Measurements from ENCODE around the gene OARD1.

Gene OARD1

GRCh38 chr6:41046084-41046483, 26.1 kb downstream of the OARD1 start:
- H4K8ac ChIP-seq (ENCODE audit: low read depth, low read length) = no peak overlapping the region
- H3K4ac ChIP-seq (ENCODE audit: low read length) = no peak overlapping the region
- no peak overlapping the region for H3K9ac ChIP-seq (ENCODE audit: low read depth, low read length, poor library complexity)
- H2BK5ac ChIP-seq (ENCODE audit: low read length) = no peak overlapping the region
- no peak overlapping the region for H2BK15ac ChIP-seq (ENCODE audit: low read length)
- no peaks in the 10 kb centered on the region for H3K27me3 ChIP-seq (ENCODE audit: control insufficient read depth in 3 of 3, insufficient read depth in 3 of 3, low read depth in 1 of 3, low read length in 3 of 3)
- H3K4me3 ChIP-seq (ENCODE audit: low read length in 2 of 2) = no peak overlapping the region
- WGBS, 2 donors (ENCODE audit: extremely low coverage in 2 of 2, insufficient read length in 2 of 2, insufficient replicate concordance in 1 of 2) = no CpG with 5 or more reads among the region's 1 CpG
- no peak for DNase-seq (ENCODE audit: low spot score)
- H3K4me1 ChIP-seq (ENCODE audit: control insufficient read depth in 2 of 2, insufficient read depth in 1 of 2, low read depth in 1 of 2, low read length in 2 of 2) = peaks cover 0 to 2% of the 10 kb centered on the region in 2 donors
- H2BK120ac ChIP-seq (ENCODE audit: low read depth, low read length) = no peak overlapping the region
- H2BK12ac ChIP-seq (ENCODE audit: low read length) = no peak overlapping the region
- no peak overlapping the region for H4K91ac ChIP-seq (ENCODE audit: low read depth, low read length, poor library complexity)
- no peak overlapping the region for H3K4me2 ChIP-seq (ENCODE audit: insufficient read depth, low read length, poor library complexity, severe bottlenecking)
- H3K23ac ChIP-seq (ENCODE audit: low read depth, low read length, poor library complexity) = no peak overlapping the region
- no peaks in the 10 kb centered on the region for H3K36me3 ChIP-seq (replicated peaks in 1 of 2; ENCODE audit: control insufficient read depth in 2 of 2, insufficient read depth in 2 of 2, low read length in 2 of 2)
- H3K18ac ChIP-seq (ENCODE audit: low read length) = no peak overlapping the region
- H3K79me1 ChIP-seq (ENCODE audit: low read depth, low read length) = no peaks in the 10 kb centered on the region
- no peak overlapping the region for H3K27ac ChIP-seq (replicated peaks; ENCODE audit: low read length)
- no peak overlapping the region for H2AFZ ChIP-seq (ENCODE audit: low read length)
- H3K9me3 ChIP-seq (replicated peaks in 1 of 2; ENCODE audit: control insufficient read depth in 2 of 2, insufficient read depth in 1 of 2, low read depth in 1 of 2, low read length in 2 of 2) = no peaks in the 10 kb centered on the region
- no peak overlapping the region for H2AK5ac ChIP-seq (ENCODE audit: low read depth, low read length)
- H3K14ac ChIP-seq (ENCODE audit: low read length) = no peak overlapping the region

- H3K4me1 ChIP-seq (ENCODE audit: control insufficient read depth in 2 of 2, insufficient read depth in 1 of 2, low read depth in 1 of 2, low read length in 2 of 2) = peaks cover 0 to 2% of the 10 kb centered on the region in 2 donors
- no peak overlapping the region for H2AFZ ChIP-seq (ENCODE audit: low read length)
- no peak overlapping the region for H3K4me2 ChIP-seq (ENCODE audit: insufficient read depth, low read length, poor library complexity, severe bottlenecking)
- no peak overlapping the region for H3K27ac ChIP-seq (replicated peaks; ENCODE audit: low read length)
- H2BK12ac ChIP-seq (ENCODE audit: low read length) = no peak overlapping the region
- H3K4ac ChIP-seq (ENCODE audit: low read length) = no peak overlapping the region
- H2BK120ac ChIP-seq (ENCODE audit: low read depth, low read length) = no peak overlapping the region
- H3K18ac ChIP-seq (ENCODE audit: low read length) = no peak overlapping the region
- H2BK15ac ChIP-seq (ENCODE audit: low read length) = no peak overlapping the region
- DNase-seq (ENCODE audit: low spot score) = no peak
- no peak overlapping the region for H3K9ac ChIP-seq (ENCODE audit: low read depth, low read length, poor library complexity)
- no peaks in the 10 kb centered on the region for H3K27me3 ChIP-seq (ENCODE audit: control insufficient read depth in 3 of 3, insufficient read depth in 3 of 3, low read depth in 1 of 3, low read length in 3 of 3)
- H3K14ac ChIP-seq (ENCODE audit: low read length) = no peak overlapping the region
- H3K79me1 ChIP-seq (ENCODE audit: low read depth, low read length) = no peaks in the 10 kb centered on the region
- no peaks in the 10 kb centered on the region for H3K9me3 ChIP-seq (replicated peaks in 1 of 2; ENCODE audit: control insufficient read depth in 2 of 2, insufficient read depth in 1 of 2, low read depth in 1 of 2, low read length in 2 of 2)
- H2AK5ac ChIP-seq (ENCODE audit: low read depth, low read length) = no peak overlapping the region
- H4K91ac ChIP-seq (ENCODE audit: low read depth, low read length, poor library complexity) = no peak overlapping the region
- WGBS, 2 donors (ENCODE audit: extremely low coverage in 2 of 2, insufficient read length in 2 of 2, insufficient replicate concordance in 1 of 2) = no CpG with 5 or more reads among the region's 5 CpGs
- no peak overlapping the region for H3K23ac ChIP-seq (ENCODE audit: low read depth, low read length, poor library complexity)
- H4K8ac ChIP-seq (ENCODE audit: low read depth, low read length) = no peak overlapping the region
- no peaks in the 10 kb centered on the region for H3K36me3 ChIP-seq (replicated peaks in 1 of 2; ENCODE audit: control insufficient read depth in 2 of 2, insufficient read depth in 2 of 2, low read length in 2 of 2)
- no peak overlapping the region for H2BK5ac ChIP-seq (ENCODE audit: low read length)
- no peak overlapping the region for H3K4me3 ChIP-seq (ENCODE audit: low read length in 2 of 2)
Measured at GRCh38 chr6:41045664-41046063, 26.5 kb downstream of the OARD1 start.

GRCh38 chr6:41043151-41043550, 29.0 kb downstream of the OARD1 start:
- DNase-seq (ENCODE audit: low spot score) = no peak
- Histone ChIP-seq H2BK120ac (ENCODE audit: low read depth, low read length) (no peak overlapping the region), H3K4me3 (ENCODE audit: low read length in 2 of 2) (no peak overlapping the region), H3K4ac (ENCODE audit: low read length) (no peak overlapping the region), H3K18ac (ENCODE audit: low read length) (no peak overlapping the region), H3K4me2 (ENCODE audit: insufficient read depth, low read length, poor library complexity, severe bottlenecking) (no peak overlapping the region), H2BK15ac (ENCODE audit: low read length) (no peak overlapping the region), H3K4me1 (ENCODE audit: control insufficient read depth in 2 of 2, insufficient read depth in 1 of 2, low read depth in 1 of 2, low read length in 2 of 2) (no peaks in the 10 kb centered on the region), H3K9me3 (replicated peaks in 1 of 2; ENCODE audit: control insufficient read depth in 2 of 2, insufficient read depth in 1 of 2, low read depth in 1 of 2, low read length in 2 of 2) (no peaks in the 10 kb centered on the region), H2AK5ac (ENCODE audit: low read depth, low read length) (no peak overlapping the region), H3K9ac (ENCODE audit: low read depth, low read length, poor library complexity) (no peak overlapping the region), H3K27ac (replicated peaks; ENCODE audit: low read length) (no peak overlapping the region), H2AFZ (ENCODE audit: low read length) (no peak overlapping the region), H2BK5ac (ENCODE audit: low read length) (no peak overlapping the region), H4K8ac (ENCODE audit: low read depth, low read length) (no peak overlapping the region), H2BK12ac (ENCODE audit: low read length) (no peak overlapping the region), H3K23ac (ENCODE audit: low read depth, low read length, poor library complexity) (no peak overlapping the region), H3K36me3 (replicated peaks in 1 of 2; ENCODE audit: control insufficient read depth in 2 of 2, insufficient read depth in 2 of 2, low read length in 2 of 2) (no peaks in the 10 kb centered on the region), H3K27me3 (ENCODE audit: control insufficient read depth in 3 of 3, insufficient read depth in 3 of 3, low read depth in 1 of 3, low read length in 3 of 3) (no peaks in the 10 kb centered on the region), H3K79me1 (ENCODE audit: low read depth, low read length) (no peaks in the 10 kb centered on the region), H4K91ac (ENCODE audit: low read depth, low read length, poor library complexity) (no peak overlapping the region), H3K14ac (ENCODE audit: low read length) (no peak overlapping the region)
- WGBS, 2 donors (ENCODE audit: extremely low coverage in 2 of 2, insufficient read length in 2 of 2, insufficient replicate concordance in 1 of 2) = no CpG with 5 or more reads among the region's 3 CpGs

GRCh38 chr6:41042226-41043055, 29.7 kb downstream of the OARD1 start, which contains the start of gene TSPO2:
Gene TSPO2 (plus strand): TSS chr6:41042467. CDS start chr6:41042986, 519 bp downstream.
- H3K4ac ChIP-seq (ENCODE audit: low read length) = no peak within 1 kb of the TSS
- no peak within 1 kb of the TSS for H3K18ac ChIP-seq (ENCODE audit: low read length)
- H2AK5ac ChIP-seq (ENCODE audit: low read depth, low read length) = no peak within 1 kb of the TSS
- no peaks in the 10 kb centered on the region for H3K27me3 ChIP-seq (ENCODE audit: control insufficient read depth in 3 of 3, insufficient read depth in 3 of 3, low read depth in 1 of 3, low read length in 3 of 3)
- H2BK12ac ChIP-seq (ENCODE audit: low read length) = no peak within 1 kb of the TSS
- H2BK15ac ChIP-seq (ENCODE audit: low read length) = no peak within 1 kb of the TSS
- H4K91ac ChIP-seq (ENCODE audit: low read depth, low read length, poor library complexity) = no peak within 1 kb of the TSS
- no peak within 1 kb of the TSS for H3K23ac ChIP-seq (ENCODE audit: low read depth, low read length, poor library complexity)
- no peaks in the 10 kb centered on the region for H3K79me1 ChIP-seq (ENCODE audit: low read depth, low read length)
- H2BK120ac ChIP-seq (ENCODE audit: low read depth, low read length) = no peak within 1 kb of the TSS
- no peaks in the 10 kb centered on the region for H3K36me3 ChIP-seq (replicated peaks in 1 of 2; ENCODE audit: control insufficient read depth in 2 of 2, insufficient read depth in 2 of 2, low read length in 2 of 2)
- H2BK5ac ChIP-seq (ENCODE audit: low read length) = no peak within 1 kb of the TSS
- DNase-seq (ENCODE audit: low spot score) = no peak
- no peak within 1 kb of the TSS for H3K4me2 ChIP-seq (ENCODE audit: insufficient read depth, low read length, poor library complexity, severe bottlenecking)
- H3K9ac ChIP-seq (ENCODE audit: low read depth, low read length, poor library complexity) = no peak within 1 kb of the TSS
- no CpG with 5 or more reads among the region's 10 CpGs for WGBS, 2 donors (ENCODE audit: extremely low coverage in 2 of 2, insufficient read length in 2 of 2, insufficient replicate concordance in 1 of 2)
- no peaks in the 10 kb centered on the region for H3K4me1 ChIP-seq (ENCODE audit: control insufficient read depth in 2 of 2, insufficient read depth in 1 of 2, low read depth in 1 of 2, low read length in 2 of 2)
- H3K9me3 ChIP-seq (replicated peaks in 1 of 2; ENCODE audit: control insufficient read depth in 2 of 2, insufficient read depth in 1 of 2, low read depth in 1 of 2, low read length in 2 of 2) = no peaks in the 10 kb centered on the region
- H3K27ac ChIP-seq (replicated peaks; ENCODE audit: low read length) = no peak within 1 kb of the TSS
- H2AFZ ChIP-seq (ENCODE audit: low read length) = no peak within 1 kb of the TSS
- no peak within 1 kb of the TSS for H4K8ac ChIP-seq (ENCODE audit: low read depth, low read length)
- no peak within 1 kb of the TSS for H3K14ac ChIP-seq (ENCODE audit: low read length)
- no peak within 1 kb of the TSS for H3K4me3 ChIP-seq (ENCODE audit: low read length in 2 of 2)
